WERI-Rb-1 (cell line): ENCODE data around the gene ADORA1.
A peak's percentile ranks its signal among the peaks of the same experiment; 100 is the strongest.

ENCODE experiments used
- DNase-seq: peaks from one replicate; pipeline ENCODE4 v3.0.0-alpha.2; 2020
- H3K27ac ChIP-seq: fragments of 250-450 bp; sonication (Bioruptor Pico); 2 replicates; pipeline ENCODE4 v1.5.1; 2020; ENCODE audit warnings: mild to moderate bottlenecking, moderate library complexity
- H3K27me3 ChIP-seq: fragments of 250-450 bp; sonication (Bioruptor Pico); 2 replicates; pipeline ENCODE4 v1.5.1; 2021; ENCODE audit warnings: mild to moderate bottlenecking, low read depth, moderate library complexity; ENCODE audit not compliant: insufficient read depth, severe bottlenecking
- H3K36me3 ChIP-seq: fragments of 250-450 bp; sonication (Bioruptor Pico); 2 replicates; pipeline ENCODE4 v1.5.1; 2020; ENCODE audit warnings: mild to moderate bottlenecking, moderate library complexity
- H3K4me3 ChIP-seq: 2 replicates; pipeline ENCODE4 v1.5.1; 2011; ENCODE audit warnings: low read depth, mild to moderate bottlenecking, control low read depth, low read length
- H3K9me3 ChIP-seq: fragments of 250-450 bp; sonication (Bioruptor Pico); 2 replicates; pipeline ENCODE4 v1.5.1; 2021; ENCODE audit warnings: mild to moderate bottlenecking, moderate library complexity; ENCODE audit not compliant: severe bottlenecking
- CTCF ChIP-seq: IDR thresholded peaks from 2 replicates; pipeline ENCODE4 v1.5.1; 2011; ENCODE audit warnings: low read depth, mild to moderate bottlenecking, control low read depth, inconsistent platforms, low read length

ADORA1 gene

GRCh38 chr1:203175827-203176241 lies 48.3 kb downstream of the ADORA1 start:
- no peak overlapping the region for H3K4me3 ChIP-seq
- H3K27me3 ChIP-seq, result no peaks in the 10 kb centered on the region
- peaks cover 2% of the 10 kb centered on the region; the same call in 1 of the 2 replicates for H3K36me3 ChIP-seq
- no peak for DNase-seq
- no peaks in the 10 kb centered on the region for H3K9me3 ChIP-seq
- H3K27ac ChIP-seq, result peak overlapping the region; percentile 94
- TF ChIP-seq CTCF, result no peak

GRCh38 chr1:203176273-203177035 lies 48.9 kb downstream of the ADORA1 start:
- no peaks in the 10 kb centered on the region for H3K27me3 ChIP-seq
- no peaks in the 10 kb centered on the region for H3K9me3 ChIP-seq
- no peak for DNase-seq
- H3K4me3 ChIP-seq, result no peak overlapping the region
- H3K27ac ChIP-seq, result peak overlapping the region; percentile 94
- H3K36me3 ChIP-seq, result peaks cover 7% of the 10 kb centered on the region
- no peak for TF ChIP-seq CTCF

- 0 out of 2 replicates have a peak, but pooled peaks have one; percentile 2 for TF ChIP-seq CTCF
- Histone ChIP-seq H3K4me3 (no peak overlapping the region), H3K9me3 (no peaks in the 10 kb centered on the region), H3K27ac (peak overlapping the region; percentile 94), H3K36me3 (peaks cover 7% of the 10 kb centered on the region), H3K27me3 (no peaks in the 10 kb centered on the region)
- no peak for DNase-seq
Measured at GRCh38 chr1:203177036-203177405, 49.5 kb downstream of the ADORA1 start.

GRCh38 chr1:203177470-203178039 lies 50.0 kb downstream of the ADORA1 start:
- no peaks in the 10 kb centered on the region for H3K27me3 ChIP-seq
- peak overlapping the region; percentile 94 for H3K27ac ChIP-seq
- H3K9me3 ChIP-seq, result no peaks in the 10 kb centered on the region
- peak overlapping the region; percentile 29 for H3K4me3 ChIP-seq
- no peak for TF ChIP-seq CTCF
- peaks cover 7% of the 10 kb centered on the region for H3K36me3 ChIP-seq
- DNase-seq, result peak; percentile 94

- Histone ChIP-seq H3K4me3 (peak overlapping the region; percentile 29), H3K27me3 (no peaks in the 10 kb centered on the region), H3K9me3 (no peaks in the 10 kb centered on the region), H3K27ac (peak overlapping the region; percentile 94), H3K36me3 (peaks cover 7% of the 10 kb centered on the region)
- peak; percentile 97 for DNase-seq
- TF ChIP-seq CTCF, result 0 out of 2 replicates have a peak, but pooled peaks have one; percentile 17
Measured at GRCh38 chr1:203178083-203178482, 50.6 kb downstream of the ADORA1 start.
